Epithelial cell of prostate (primary cell): ENCODE data around the gene LARP4B.
"Not testable (repeated sequence)": the region's sequence is repeated elsewhere in the genome, so short reads cannot be mapped to it uniquely, and the experiment has no call there.

ENCODE experiments used
- DNase-seq: peaks from one replicate; pipeline ENCODE4 v3.0.0-alpha.2; 2011; ENCODE audit warnings: low read depth, low spot score
- H3K27ac ChIP-seq: fragments of 450-650 bp; 2 replicates; pipeline ENCODE4 v1.5.1; 2017; ENCODE audit warnings: mild to moderate bottlenecking

Gene LARP4B

DNA sequence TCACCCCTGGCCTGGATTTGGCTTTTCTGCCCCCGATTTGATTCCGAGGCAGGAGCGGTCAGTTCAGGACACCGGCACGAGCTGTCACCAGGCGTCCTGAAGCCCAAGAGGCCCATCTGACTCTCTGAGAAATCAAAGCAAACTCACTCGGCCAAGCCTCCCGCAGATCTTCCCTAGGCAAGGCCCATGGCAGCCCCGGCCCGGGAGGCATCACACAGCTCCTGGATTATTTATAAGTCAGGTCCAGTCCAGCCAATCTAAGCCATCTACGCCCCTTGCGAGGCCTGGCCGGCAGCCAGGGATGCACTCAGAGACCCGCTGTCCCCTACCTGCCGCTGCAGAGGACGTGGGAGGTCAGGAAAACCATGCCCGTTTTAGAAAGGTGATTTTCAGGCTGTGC is 154.7 kb downstream of the LARP4B start:
- DNase-seq, result no peak
- no peak overlapping the region for H3K27ac ChIP-seq

DNA sequence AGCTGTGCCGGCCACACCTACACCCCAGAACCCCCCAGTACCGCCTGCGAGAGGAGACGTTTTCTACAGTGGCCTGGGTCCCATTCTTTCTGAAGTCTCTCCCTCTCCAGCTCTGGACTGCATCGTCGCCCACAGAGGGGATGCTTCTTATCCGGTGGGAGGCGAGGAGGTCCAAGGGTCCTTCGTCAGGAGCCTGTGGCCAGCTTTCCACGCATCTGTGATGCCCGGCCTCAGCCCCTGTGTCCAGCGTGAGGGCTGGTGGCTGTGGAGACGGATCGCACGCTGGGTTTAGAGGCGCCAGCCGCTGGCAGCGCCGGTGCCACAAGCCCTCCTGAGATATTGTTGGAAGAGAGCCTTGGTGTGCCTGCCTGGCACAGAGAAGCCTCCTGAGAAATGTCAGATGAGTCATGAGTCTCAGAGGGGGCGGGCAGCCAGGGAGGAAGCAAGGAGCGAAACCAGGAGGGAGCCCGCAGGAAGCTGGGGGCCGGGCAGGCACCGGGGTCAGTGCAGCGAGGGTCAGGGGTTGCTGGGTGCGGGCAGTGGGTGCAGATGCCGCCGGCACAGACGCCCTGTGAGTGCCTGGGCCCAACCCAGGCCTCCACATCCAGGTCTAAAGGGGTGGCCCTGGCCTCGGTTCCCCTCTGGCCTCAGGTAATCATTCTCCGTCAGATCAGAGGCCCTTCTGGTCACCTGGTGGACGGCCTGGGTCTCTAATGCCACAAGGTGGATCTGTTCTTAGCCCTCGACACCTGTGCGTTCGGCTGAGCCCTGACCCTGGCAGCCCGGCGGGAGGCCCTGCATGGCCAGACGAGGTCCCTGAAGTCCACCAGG is 156.0 kb downstream of the LARP4B start:
- no peak for DNase-seq
- no peak overlapping the region for H3K27ac ChIP-seq

DNA sequence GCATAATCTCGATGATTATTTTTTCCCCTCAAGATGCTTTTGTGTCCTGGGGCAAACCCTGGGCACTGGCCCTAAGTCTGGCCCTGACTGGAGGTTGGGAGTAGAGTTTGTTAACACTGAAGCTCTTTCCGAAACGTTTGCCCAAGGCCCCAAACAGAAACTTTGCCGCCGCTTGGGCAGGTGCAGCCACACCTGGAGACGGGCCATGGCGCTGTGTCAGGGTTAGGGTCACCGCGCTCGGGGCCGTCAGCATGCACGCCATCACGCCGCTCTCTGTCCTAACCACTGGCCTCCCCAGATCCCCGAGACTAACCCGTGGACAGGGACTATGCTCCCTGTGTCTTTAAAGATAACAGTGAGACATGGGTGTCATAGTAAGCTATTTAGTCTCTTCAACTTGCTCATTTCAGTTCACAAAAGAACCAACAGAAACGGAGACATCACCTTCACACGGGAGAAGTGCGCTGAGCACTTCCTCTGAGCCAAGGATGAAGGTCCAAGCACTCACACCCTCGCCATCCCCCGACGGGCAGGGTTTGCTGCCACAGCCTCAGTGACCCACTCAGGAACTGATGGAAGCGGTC is 156.8 kb downstream of the LARP4B start:
- no peak for DNase-seq
- no peak overlapping the region for H3K27ac ChIP-seq

DNA sequence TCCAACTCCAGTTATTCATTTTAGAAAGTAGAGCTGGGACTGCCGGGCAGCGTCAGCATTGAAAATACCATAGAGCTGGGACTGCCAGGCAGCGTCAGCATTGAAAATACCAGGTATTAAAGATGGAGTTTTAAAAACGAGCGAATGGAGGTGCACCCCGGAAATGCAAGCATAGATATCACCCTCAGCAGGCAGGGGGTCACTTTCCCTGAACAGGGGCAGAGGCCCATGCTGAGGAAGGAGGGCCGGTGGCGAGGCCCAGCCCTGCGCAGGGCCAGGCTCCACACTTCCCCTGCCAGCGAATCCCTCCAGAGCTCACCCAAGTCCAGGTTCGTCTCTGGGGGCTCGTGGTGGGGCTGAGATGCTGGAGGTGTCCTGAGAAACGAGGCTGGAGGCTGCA is 157.3 kb downstream of the LARP4B start:
- no peak for DNase-seq
- H3K27ac ChIP-seq, result no peak overlapping the region

DNA sequence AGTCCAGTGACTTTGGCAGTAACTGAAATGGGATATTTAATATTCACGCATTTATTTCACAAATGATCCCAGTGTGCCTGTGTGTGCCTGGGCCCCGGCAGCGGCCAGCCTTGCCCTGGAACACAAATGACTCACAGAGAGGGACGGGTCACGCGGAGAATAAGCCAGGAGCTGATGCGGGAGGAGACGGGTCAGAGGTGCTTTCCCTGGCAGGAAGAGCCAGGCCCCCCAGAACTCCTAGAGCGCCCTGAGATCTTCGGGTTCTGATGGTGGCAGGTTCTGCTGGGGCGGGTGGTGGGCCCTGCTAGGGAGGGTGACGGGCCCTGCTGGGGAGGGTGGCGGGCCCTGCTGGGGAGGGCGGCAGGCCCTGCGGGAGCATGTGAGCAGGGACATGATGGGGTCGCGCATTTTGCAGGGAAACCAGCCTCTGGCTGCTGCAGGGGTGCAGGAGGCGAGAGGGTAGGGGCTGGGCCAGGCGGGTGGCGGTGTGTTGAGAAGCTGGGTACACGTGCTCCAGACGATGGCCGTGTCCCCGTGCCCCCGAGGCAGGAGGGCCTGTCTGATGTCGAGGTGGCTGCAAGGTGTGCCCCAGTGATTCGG is 157.8 kb downstream of the LARP4B start:
- DNase-seq, result no peak
- no peak overlapping the region for H3K27ac ChIP-seq

DNA sequence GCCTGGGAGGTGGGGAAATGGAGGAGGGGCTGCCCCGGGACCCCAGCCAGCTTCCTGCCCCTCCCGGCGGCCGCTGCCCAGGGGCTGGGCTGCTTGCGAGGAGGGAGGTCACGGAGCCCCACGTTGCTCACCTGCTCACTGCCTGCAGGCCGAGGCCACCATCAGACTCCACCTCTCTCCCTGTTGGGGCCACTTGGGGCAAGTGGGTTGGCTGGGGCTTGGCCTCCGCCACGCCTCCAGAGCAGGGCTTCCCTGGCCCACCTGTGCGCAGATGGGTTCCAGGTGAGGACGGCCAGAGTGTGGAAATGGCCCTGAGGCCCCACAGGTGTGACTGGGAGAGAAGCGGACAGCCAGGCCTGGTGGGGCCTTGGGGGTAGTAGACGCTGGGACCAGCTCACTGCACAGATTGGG is 159.3 kb downstream of the LARP4B start:
- no peak overlapping the region for H3K27ac ChIP-seq
- no peak for DNase-seq

DNA sequence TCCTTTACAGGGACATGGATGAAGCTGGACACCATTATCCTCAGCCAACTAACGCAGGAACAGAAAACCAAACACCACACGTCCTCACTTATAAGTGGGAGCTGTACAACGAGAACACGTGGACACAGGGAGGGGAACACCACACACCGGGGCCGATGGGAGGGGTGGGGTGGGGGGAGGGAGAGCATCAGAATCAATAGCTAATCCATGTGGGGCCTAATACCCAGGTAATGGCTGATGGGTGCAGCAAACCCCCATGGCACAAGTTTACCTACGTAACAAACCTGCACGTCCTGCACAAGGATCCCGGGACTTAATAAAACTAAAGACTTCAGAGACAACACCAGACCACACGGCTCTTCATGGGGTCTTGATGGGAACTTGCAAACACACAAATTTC is 159.9 kb downstream of the LARP4B start:
- DNase-seq, result no peak

DNA sequence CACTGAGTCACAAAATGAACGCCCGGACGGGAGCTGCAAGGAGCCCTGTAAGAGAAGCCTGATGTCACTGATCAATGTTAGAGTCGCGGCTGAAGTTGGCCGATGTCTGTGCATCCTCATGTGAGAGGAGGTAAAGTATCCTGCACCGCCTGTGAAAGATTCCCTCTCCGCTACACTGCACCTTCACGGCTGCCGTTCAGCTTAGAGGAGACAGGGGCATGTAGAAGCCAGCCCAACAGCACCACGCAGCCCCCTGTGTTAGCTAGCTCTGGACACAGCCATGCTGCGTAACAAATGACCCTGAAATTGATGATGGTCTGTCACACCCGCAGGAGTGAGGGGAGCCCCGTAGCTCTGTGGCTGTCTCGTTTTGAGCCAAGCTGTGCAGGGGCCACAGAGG is 160.5 kb downstream of the LARP4B start:
- no peak overlapping the region for H3K27ac ChIP-seq
- DNase-seq, result no peak

More for the DNA sequence above, 159.9 kb downstream of the LARP4B start:
- H3K27ac ChIP-seq, result no peak overlapping the region

DNA sequence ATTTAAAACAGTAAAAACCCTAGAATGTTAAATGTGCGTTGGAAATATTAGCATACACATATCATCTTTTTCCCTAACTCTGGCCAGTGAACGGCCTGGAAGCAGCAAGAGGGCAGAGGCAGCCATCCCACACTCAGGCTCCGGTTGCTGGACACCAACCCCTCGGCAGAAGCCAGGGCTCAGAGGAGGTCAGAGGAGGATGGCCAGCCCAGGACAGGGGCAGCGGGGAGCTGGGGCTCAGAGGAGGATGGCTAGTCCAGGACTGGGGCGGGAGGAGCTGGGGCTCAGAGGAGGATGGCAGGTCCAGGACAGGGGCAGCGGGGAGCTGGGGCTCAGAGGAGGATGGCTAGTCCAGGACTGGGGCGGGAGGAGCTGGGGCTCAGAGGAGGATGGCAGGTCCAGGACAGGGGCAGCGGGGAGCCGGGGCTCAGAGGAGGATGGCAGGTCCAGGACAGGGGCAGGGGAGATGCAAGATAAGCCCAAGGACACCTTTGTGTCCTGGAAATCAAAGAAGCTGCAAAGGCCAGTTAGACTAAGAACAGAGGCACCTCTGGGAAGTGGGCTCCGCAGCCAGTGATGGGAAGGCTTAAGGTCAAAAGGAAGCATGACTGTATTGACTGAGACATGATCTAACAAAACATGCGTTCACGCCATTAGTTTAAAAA is 161.3 kb downstream of the LARP4B start:
- not testable (repeated sequence) for H3K27ac ChIP-seq

DNA sequence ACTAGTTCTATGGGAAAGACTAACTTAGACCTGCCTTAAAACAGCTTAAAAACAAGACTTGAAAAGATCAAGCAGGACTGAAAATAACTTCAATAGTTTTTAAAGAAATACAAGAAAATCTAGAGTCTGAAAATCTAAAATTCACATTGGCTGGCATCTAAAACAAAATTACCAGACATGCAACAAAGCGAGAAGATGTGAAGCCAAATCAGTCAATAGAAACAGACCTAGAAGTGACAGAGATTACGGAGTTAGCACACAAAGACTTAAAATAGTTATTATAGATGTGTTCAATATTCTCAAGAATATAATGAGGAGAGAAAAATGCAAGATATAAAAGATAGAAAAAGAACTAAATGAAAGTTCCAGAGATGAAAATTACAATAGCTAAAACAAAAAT is 163.7 kb downstream of the LARP4B start:
- H3K27ac ChIP-seq, result no peak overlapping the region
- DNase-seq, result no peak

More for the DNA sequence above, 161.3 kb downstream of the LARP4B start:
- not testable (repeated sequence) for DNase-seq

DNA sequence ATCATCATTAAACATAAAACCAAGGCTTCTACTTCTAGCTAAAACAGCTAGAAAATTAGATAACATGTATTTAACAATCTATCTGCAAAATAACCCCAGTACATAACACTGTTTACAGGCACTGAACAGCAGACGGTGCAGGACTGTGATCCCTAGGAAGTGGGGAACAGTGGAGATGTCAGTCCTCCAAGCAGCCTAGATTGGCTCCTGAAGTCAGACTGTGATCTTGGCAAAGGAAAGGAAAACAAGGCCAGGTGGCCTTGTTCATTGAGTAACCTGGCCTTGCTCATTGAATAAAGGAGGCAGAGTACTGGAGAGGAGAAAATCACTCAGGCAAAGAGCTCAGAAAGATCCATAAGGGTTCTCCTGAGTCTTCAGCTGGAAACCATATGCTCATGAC is 164.3 kb downstream of the LARP4B start:
- H3K27ac ChIP-seq, result no peak overlapping the region
- no peak for DNase-seq

DNA sequence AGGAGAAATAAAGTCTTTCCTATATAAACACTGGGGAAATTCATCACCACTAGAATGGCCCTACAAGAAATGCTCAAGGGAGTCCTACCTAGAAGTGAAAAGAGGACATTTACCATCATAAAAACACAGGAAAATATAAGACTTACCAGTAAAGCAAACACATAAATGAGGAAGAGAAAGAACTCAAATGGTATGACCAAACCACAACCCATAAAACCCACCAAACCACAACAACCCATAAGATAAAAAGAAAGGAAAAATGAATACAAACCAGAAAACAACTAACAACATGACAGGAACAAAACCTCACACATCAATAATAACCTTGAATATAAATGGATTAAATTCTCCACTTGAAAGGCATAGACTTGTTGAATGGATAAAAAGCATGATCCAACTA is 170.1 kb downstream of the LARP4B start:
- no peak for DNase-seq
- H3K27ac ChIP-seq, result no peak overlapping the region

DNA sequence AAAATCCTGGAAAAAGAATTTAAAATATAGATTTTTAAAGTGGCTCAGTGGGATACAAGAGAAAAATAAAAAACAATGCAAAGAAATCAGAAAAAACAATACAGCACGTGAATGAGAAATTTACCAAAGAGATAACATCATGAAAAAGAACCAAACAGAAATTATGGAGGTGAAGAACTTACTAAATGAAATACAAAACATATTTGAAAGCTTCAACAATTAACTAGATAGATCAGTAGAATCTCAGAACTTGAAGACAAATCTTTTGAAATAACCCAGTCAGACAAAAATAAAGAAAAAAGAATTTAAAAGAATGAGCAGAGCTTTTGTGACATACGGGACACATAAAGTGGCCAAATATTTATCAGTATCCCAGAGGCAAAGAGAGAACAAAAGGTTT is 170.9 kb downstream of the LARP4B start:
- no peak overlapping the region for H3K27ac ChIP-seq
- DNase-seq, result no peak

DNA sequence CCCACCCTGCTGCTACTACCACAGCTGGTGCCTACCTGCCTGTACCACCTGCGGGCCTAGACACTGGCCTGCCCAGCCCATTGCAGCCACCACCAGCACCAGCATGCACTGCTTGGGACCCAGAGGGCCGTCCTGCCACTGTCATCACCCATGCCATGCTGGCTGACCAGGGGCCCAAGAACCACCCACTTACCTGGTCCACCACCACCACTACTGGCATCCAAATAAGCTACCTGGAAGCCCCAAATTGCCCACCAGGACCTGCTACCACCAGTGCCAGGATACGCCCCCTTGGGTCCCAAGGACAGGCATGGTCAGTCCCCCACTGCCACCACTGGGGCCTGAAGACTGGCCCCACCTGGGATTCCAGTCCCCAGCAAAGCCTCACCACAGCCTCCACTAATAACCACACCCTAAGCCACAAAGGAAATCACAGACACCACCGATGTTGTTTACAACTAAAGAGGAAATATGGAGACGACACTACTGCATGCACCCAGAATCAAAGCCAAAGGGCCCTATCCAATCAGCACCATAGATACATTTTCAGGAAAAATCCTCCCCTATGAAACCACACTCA is 171.5 kb downstream of the LARP4B start:
- no peak overlapping the region for H3K27ac ChIP-seq
- DNase-seq, result no peak
